HepG2 (cell line): ENCODE data around the gene SOX13. TPM values are rescaled to one million over a fixed set of nuclear protein-coding genes. Genes with fewer than 3 reads are reported as not detected.

Experiments
- CHD4 ChIP-seq: fragments of 200-600 bp; sonication (generic); IDR thresholded peaks from 2 replicates; pipeline ENCODE4 v1.7.0; 2017; ENCODE audit warnings: mild to moderate bottlenecking, low read length, borderline replicate concordance
- CREB3 ChIP-seq: sonication (generic); formaldehyde crosslinking; IDR thresholded peaks from 2 replicates; pipeline ENCODE4 v1.5.0; 2020; ENCODE audit warnings: missing genetic modification reagents
- DNMT1 ChIP-seq: sonication (generic); formaldehyde crosslinking; IDR thresholded peaks from 2 replicates; pipeline ENCODE4 v1.5.1; 2020; ENCODE audit warnings: mild to moderate bottlenecking, missing genetic modification reagents
- FOXO4 ChIP-seq: sonication (generic); formaldehyde crosslinking; conservative IDR thresholded peaks from 2 replicates; pipeline ENCODE4 v1.8.1; 2023; ENCODE audit warnings: missing genetic modification reagents
- FOXP1 ChIP-seq, 2 experiments: fragments of 450-650 bp in 1 of 2; IDR thresholded peaks; 2 replicates each; pipeline ENCODE4 v1.6.1; 2017 to 2018; ENCODE audit warnings: antibody characterized with exemption in 1 of 2
- KDM5A ChIP-seq: fragments of 200-600 bp; sonication (generic); IDR thresholded peaks from 2 replicates; pipeline ENCODE4 v1.7.0; 2018; ENCODE audit warnings: antibody characterized with exemption, mild to moderate bottlenecking, low read length, borderline replicate concordance
- NFATC3 ChIP-seq: sonication (generic); formaldehyde crosslinking; IDR thresholded peaks from 2 replicates; pipeline ENCODE4 v1.5.1; 2020; ENCODE audit warnings: mild to moderate bottlenecking, missing genetic modification reagents
- NR2C2 ChIP-seq: sonication (generic); formaldehyde crosslinking; IDR thresholded peaks from 2 replicates; pipeline ENCODE4 v1.4.0; 2020; ENCODE audit warnings: missing genetic modification reagents, mild to moderate bottlenecking, moderate library complexity, borderline replicate concordance
- NR2F2 ChIP-seq: IDR thresholded peaks from 2 replicates; pipeline ENCODE4 v1.6.1; 2012; ENCODE audit warnings: low read depth, inconsistent platforms, borderline replicate concordance
- PCBP2 ChIP-seq: fragments of 200-400 bp; formaldehyde crosslinking; optimal IDR thresholded peaks from 2 replicates; pipeline ENCODE3; 2018; ENCODE audit warnings: low read length, low read depth; ENCODE audit not compliant: poor library complexity, severe bottlenecking
- ZBED4 ChIP-seq: sonication (generic); formaldehyde crosslinking; IDR thresholded peaks from 2 replicates; pipeline ENCODE4 v1.4.0; 2020; ENCODE audit warnings: missing genetic modification reagents, borderline replicate concordance
- ZC3H13 ChIP-seq: sonication (generic); formaldehyde crosslinking; IDR thresholded peaks from 2 replicates; pipeline ENCODE4 v1.8.1; 2023; ENCODE audit warnings: mild to moderate bottlenecking, missing genetic modification reagents, moderate library complexity
- ZFP36L1 ChIP-seq: sonication (generic); formaldehyde crosslinking; IDR thresholded peaks from 2 replicates; pipeline ENCODE4 v1.8.0; 2022; ENCODE audit warnings: mild to moderate bottlenecking, missing genetic modification reagents, moderate library complexity
- ZNF18 ChIP-seq: sonication (generic); formaldehyde crosslinking; IDR thresholded peaks from 2 replicates; pipeline ENCODE4 v1.8.0; 2022; ENCODE audit warnings: mild to moderate bottlenecking, missing genetic modification reagents; ENCODE audit not compliant: insufficient replicate concordance
- ZXDC ChIP-seq: sonication (generic); formaldehyde crosslinking; IDR thresholded peaks from 2 replicates; pipeline ENCODE4 v1.5.0; 2020; ENCODE audit warnings: mild to moderate bottlenecking, missing genetic modification reagents
- polyA plus RNA-seq, 8 experiments: library from polyadenylated mRNA; depleted of rRNA in 3 of 8; stranded (reverse) in 7 of 8; unstranded in 1 of 8; fragments of >200 nt; fragmentation: Illumina TruSeq in 4 of 8; extraction: Trizol in 4 of 8; gene quantifications; 2 replicates each; pipeline versions ENCODE4 v1.2.1 to v1.2.3, GENCODE V29; 2011 to 2016; ENCODE audit warnings: low read depth in 4 of 8, missing spikeins in 1 of 8, mixed read lengths in 1 of 8; ENCODE audit not compliant: insufficient read depth in 1 of 8
- total RNA-seq, 5 experiments: library from RNA; depleted of rRNA; stranded (reverse); fragments of >200 nt; fragmentation: Illumina TruSeq; extraction: Trizol; gene quantifications; 2 replicates each; pipeline ENCODE4 v1.2.3, GENCODE V29; 2016; ENCODE audit warnings: low read depth in 1 of 5
- TF ChIP-seq, protein P1 (sequence below): sonication (generic); formaldehyde crosslinking; IDR thresholded peaks from 2 replicates; pipeline ENCODE4 v1.5.0; 2020; ENCODE audit warnings: mild to moderate bottlenecking, missing genetic modification reagents

The SOX13 gene
- total and polyA plus RNA-seq, 2 of the 13 experiments (the other 11 are each of a cell fraction or from before 2014, with no cell fraction given) = 13.3 to 15.8 TPM

DNA sequence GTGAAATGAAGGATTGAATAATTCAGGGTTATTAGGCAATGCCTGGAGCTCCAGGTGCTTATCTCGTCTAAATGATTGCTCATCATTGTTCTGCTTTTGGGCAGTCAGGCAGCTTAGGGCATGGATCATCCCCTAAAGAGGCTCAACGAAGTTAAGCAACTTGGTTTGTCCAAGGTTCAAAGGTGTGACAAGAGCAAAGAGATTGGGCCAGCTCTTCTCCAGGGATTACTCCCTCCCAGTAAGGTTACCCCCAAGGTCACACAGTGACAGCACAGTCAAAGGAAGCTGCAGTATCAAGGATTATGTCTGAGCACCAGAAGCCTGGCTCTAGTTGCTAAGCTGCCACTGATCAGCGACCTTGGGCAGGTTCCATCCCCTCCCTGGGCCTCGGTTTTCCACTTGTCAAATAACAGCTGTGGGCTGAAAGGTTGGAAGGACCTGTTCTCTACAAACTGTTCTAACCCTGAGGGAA is 72.2 kb downstream of the SOX13 start (continued):
- peak; percentile 84 for TF ChIP-seq ZBED4 (CRISPR knock-in tag)
- no peak for TF ChIP-seq FOXP1 (IDR thresholded peaks at IDR 0.05)
- peak; percentile 75; the same call in 1 of the 2 replicates for TF ChIP-seq FOXP1 (CRISPR knock-in tag; IDR thresholded peaks at IDR 0.05)
- TF ChIP-seq CREB3 = no peak
- peak; percentile 88 for TF ChIP-seq NR2F2
- TF ChIP-seq KDM5A = no peak; the same call in 1 of the 2 replicates
- TF ChIP-seq FOXO4 (CRISPR knock-in tag) = no peak
- TF ChIP-seq, protein P1, sequence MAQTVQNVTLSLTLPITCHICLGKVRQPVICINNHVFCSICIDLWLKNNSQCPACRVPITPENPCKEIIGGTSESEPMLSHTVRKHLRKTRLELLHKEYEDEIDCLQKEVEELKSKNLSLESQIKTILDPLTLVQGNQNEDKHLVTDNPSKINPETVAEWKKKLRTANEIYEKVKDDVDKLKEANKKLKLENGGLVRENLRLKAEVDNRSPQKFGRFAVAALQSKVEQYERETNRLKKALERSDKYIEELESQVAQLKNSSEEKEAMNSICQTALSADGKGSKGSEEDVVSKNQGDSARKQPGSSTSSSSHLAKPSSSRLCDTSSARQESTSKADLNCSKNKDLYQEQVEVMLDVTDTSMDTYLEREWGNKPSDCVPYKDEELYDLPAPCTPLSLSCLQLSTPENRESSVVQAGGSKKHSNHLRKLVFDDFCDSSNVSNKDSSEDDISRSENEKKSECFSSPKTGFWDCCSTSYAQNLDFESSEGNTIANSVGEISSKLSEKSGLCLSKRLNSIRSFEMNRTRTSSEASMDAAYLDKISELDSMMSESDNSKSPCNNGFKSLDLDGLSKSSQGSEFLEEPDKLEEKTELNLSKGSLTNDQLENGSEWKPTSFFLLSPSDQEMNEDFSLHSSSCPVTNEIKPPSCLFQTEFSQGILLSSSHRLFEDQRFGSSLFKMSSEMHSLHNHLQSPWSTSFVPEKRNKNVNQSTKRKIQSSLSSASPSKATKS = no peak
- no peak for TF ChIP-seq NFATC3 (CRISPR knock-in tag)
- 0 out of 2 replicates have a peak, but pooled peaks have one; percentile 26 for TF ChIP-seq CHD4
- peak; percentile 87 for TF ChIP-seq NR2C2
- no peak for TF ChIP-seq ZFP36L1 (CRISPR knock-in tag)
- no peak for TF ChIP-seq PCBP2
- no peak for TF ChIP-seq ZC3H13
- no peak for TF ChIP-seq DNMT1 (CRISPR knock-in tag)
- no peak for TF ChIP-seq ZNF18 (CRISPR knock-in tag)
- no peak for TF ChIP-seq ZXDC (CRISPR knock-in tag)
